GM12891 (cell line): ENCODE data around the gene AANAT. TPM values are rescaled to one million over a fixed set of nuclear protein-coding genes. Genes with fewer than 3 reads are reported as not detected.

Experiments
- DNase-seq: peaks from one replicate; pipeline ENCODE4 v3.0.0; 2011; ENCODE audit warnings: low spot score; ENCODE audit not compliant: insufficient read length
- FAIRE-seq: peaks from 2 replicates; lab custom pipeline; 2011; peaks lifted over from hg19 to GRCh38; lab: Jason Lieb, UNC
- PAX5 ChIP-seq: IDR thresholded peaks from 2 replicates; pipeline ENCODE4 v1.6.1; 2011; ENCODE audit warnings: low read length, moderate library complexity, mild to moderate bottlenecking; ENCODE audit not compliant: insufficient read depth, severe bottlenecking
- POLR2A ChIP-seq: IDR thresholded peaks from 2 replicates; pipeline ENCODE4 v1.6.1; 2011; ENCODE audit warnings: low read depth, low read length, control low read depth
- POLR2AphosphoS5 ChIP-seq: IDR thresholded peaks from 2 replicates; pipeline ENCODE4 v1.6.1; 2011; ENCODE audit warnings: low read depth, low read length, control low read depth
- POU2F2 ChIP-seq: IDR thresholded peaks from 2 replicates; pipeline ENCODE4 v1.6.1; 2011; ENCODE audit warnings: low read depth, mild to moderate bottlenecking, control low read depth, low read length, moderate library complexity
- SPI1 ChIP-seq: IDR thresholded peaks from 2 replicates; pipeline ENCODE4 v1.6.1; 2011; ENCODE audit warnings: low read depth, low read length, control low read depth
- TAF1 ChIP-seq: IDR thresholded peaks from 2 replicates; pipeline ENCODE4 v1.6.1; 2011; ENCODE audit warnings: low read depth, low read length, control low read depth
- polyA plus RNA-seq: library from polyadenylated mRNA; unstranded; fragments of >200 nt; gene quantifications from one replicate; pipeline ENCODE4 v1.2.1, GENCODE V29; 2012; ENCODE audit warnings: low read depth, missing spikeins, inconsistent platforms; ENCODE audit not compliant: missing spikeins

The AANAT gene
- 0.13 TPM for polyA plus RNA-seq

GRCh38 chr17:76467366-76467765 is at the start of gene AANAT:
Gene AANAT, plus strand, starts transcription at chr17:76467603. Its CDS starts 1,144 bp downstream, at chr17:76468747.
- no peak for FAIRE-seq
- DNase-seq = no peak
- TF ChIP-seq PAX5 (no peak), POLR2A (no peak), POU2F2 (no peak), POLR2AphosphoS5 (no peak), TAF1 (no peak), SPI1 (no peak)

GRCh38 chr17:76419576-76420260 is 47.7 kb upstream of the AANAT start:
- DNase-seq (no peak), FAIRE-seq (no peak)
- TF ChIP-seq TAF1 = no peak
- TF ChIP-seq PAX5 = no peak
- no peak for TF ChIP-seq SPI1
- TF ChIP-seq POLR2A = no peak
- no peak for TF ChIP-seq POLR2AphosphoS5
- TF ChIP-seq POU2F2 = no peak

- TF ChIP-seq PAX5 = no peak
- FAIRE-seq (peak; percentile 65), DNase-seq (no peak)
These were observed 46.9 kb upstream of the AANAT start for GRCh38 chr17:76420356-76421043.

- TF ChIP-seq POLR2A (no peak), POLR2AphosphoS5 (no peak), PAX5 (no peak), POU2F2 (no peak), TAF1 (no peak), SPI1 (no peak)
- DNase-seq (no peak), FAIRE-seq (no peak)
These were observed 46.4 kb upstream of the AANAT start for GRCh38 chr17:76421044-76421407.

GRCh38 chr17:76422406-76422805 is 45.0 kb upstream of the AANAT start:
- DNase-seq = no peak
- no peak for TF ChIP-seq SPI1
- no peak for TF ChIP-seq POLR2AphosphoS5
- no peak for TF ChIP-seq TAF1
- no peak for TF ChIP-seq POLR2A
- TF ChIP-seq POU2F2 = no peak
- no peak for TF ChIP-seq PAX5
- no peak for FAIRE-seq

GRCh38 chr17:76422860-76423259 is 44.5 kb upstream of the AANAT start:
- TF ChIP-seq TAF1 = no peak
- no peak for TF ChIP-seq PAX5
- TF ChIP-seq SPI1 = no peak
- no peak for TF ChIP-seq POU2F2
- no peak for TF ChIP-seq POLR2AphosphoS5
- TF ChIP-seq POLR2A = no peak
- FAIRE-seq = no peak
- no peak for DNase-seq

- FAIRE-seq (no peak), DNase-seq (no peak)
- TF ChIP-seq POLR2AphosphoS5 (no peak), POLR2A (no peak), PAX5 (no peak), POU2F2 (no peak), SPI1 (no peak)
These were observed 40.5 kb upstream of the AANAT start for GRCh38 chr17:76426853-76427252.

- FAIRE-seq = no peak
- no peak for DNase-seq
- peak; percentile 50 for TF ChIP-seq SPI1
- no peak for TF ChIP-seq TAF1
These were observed 39.7 kb upstream of the AANAT start for GRCh38 chr17:76427501-76428231.

GRCh38 chr17:76428511-76428910 is 38.9 kb upstream of the AANAT start:
- no peak for TF ChIP-seq POLR2AphosphoS5
- no peak for TF ChIP-seq POU2F2
- TF ChIP-seq SPI1 = no peak
- TF ChIP-seq PAX5 = no peak
- TF ChIP-seq POLR2A = no peak
- no peak for TF ChIP-seq TAF1
- FAIRE-seq (no peak), DNase-seq (no peak)

- TF ChIP-seq POLR2A = no peak
- TF ChIP-seq POLR2AphosphoS5 = no peak
- TF ChIP-seq POU2F2 = no peak
- no peak for TF ChIP-seq PAX5
- TF ChIP-seq TAF1 = no peak
- TF ChIP-seq SPI1 = no peak
- FAIRE-seq (no peak), DNase-seq (no peak)
These were observed 35.9 kb upstream of the AANAT start for GRCh38 chr17:76431509-76431908.

- FAIRE-seq = no peak
- no peak for DNase-seq
- no peak for TF ChIP-seq SPI1
- no peak for TF ChIP-seq TAF1
- TF ChIP-seq PAX5 = no peak
- TF ChIP-seq POLR2A = no peak
- no peak for TF ChIP-seq POLR2AphosphoS5
- no peak for TF ChIP-seq POU2F2
These were observed 35.4 kb upstream of the AANAT start for GRCh38 chr17:76432004-76432403.
